ENCODE measurements around the gene FHOD3. TPM values are rescaled to one million over a fixed set of nuclear protein-coding genes. Genes with fewer than 3 reads are reported as not detected.

FHOD3 gene
- total RNA-seq, 1 donor, result not detected

- peaks cover under 1% of the 10 kb centered on the region for H3K9me3 ChIP-seq (ENCODE audit: low read depth, low read length)
- H3K4me1 ChIP-seq (ENCODE audit: insufficient read depth, low read length), result no peaks in the 10 kb centered on the region
- H3K4me3 ChIP-seq (ENCODE audit: low read length), result no peak overlapping the region
- H3K27me3 ChIP-seq (ENCODE audit: insufficient read depth, low read length), result peaks cover 31% of the 10 kb centered on the region
These were observed 14.1 kb upstream of the FHOD3 start for GRCh38 chr18:36283448-36283847.

- Histone ChIP-seq H3K4me1 (ENCODE audit: insufficient read depth, low read length) (no peaks in the 10 kb centered on the region), H3K27me3 (ENCODE audit: insufficient read depth, low read length) (peaks cover 28% of the 10 kb centered on the region), H3K4me3 (ENCODE audit: low read length) (no peak overlapping the region), H3K9me3 (ENCODE audit: low read depth, low read length) (peaks cover 5% of the 10 kb centered on the region)
These were observed 13.2 kb upstream of the FHOD3 start for GRCh38 chr18:36284268-36284667.

- Histone ChIP-seq H3K27me3 (ENCODE audit: insufficient read depth, low read length) (peaks cover 28% of the 10 kb centered on the region), H3K9me3 (ENCODE audit: low read depth, low read length) (peaks cover 5% of the 10 kb centered on the region), H3K4me3 (ENCODE audit: low read length) (no peak overlapping the region), H3K4me1 (ENCODE audit: insufficient read depth, low read length) (no peaks in the 10 kb centered on the region)
These were observed 12.7 kb upstream of the FHOD3 start for GRCh38 chr18:36284671-36285295.

DNA sequence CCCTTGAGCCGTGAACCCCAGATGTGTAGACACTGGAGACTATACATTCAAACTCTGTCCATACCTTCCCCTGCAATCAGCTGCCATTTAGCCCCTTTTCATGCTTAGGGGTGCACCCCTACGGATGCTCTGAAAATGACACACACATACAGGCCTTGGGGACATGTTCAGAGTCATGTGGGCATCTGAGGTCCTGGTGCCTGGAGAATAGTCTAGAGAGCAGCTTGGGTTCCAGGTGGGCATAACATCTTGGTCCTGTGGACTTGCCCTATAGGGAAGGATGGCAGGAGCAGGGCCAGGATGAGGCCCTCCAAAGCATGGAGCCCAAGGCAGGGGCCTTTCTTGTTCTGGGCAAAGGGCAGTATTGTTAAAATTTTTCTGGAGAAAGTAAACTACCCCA lies 9.9 kb upstream of the FHOD3 start:
- peaks cover 5% of the 10 kb centered on the region for H3K9me3 ChIP-seq (ENCODE audit: low read depth, low read length)
- H3K27me3 ChIP-seq (ENCODE audit: insufficient read depth, low read length), result peaks cover 23% of the 10 kb centered on the region
- no peaks in the 10 kb centered on the region for H3K4me1 ChIP-seq (ENCODE audit: insufficient read depth, low read length)
- no peak overlapping the region for H3K4me3 ChIP-seq (ENCODE audit: low read length)

GRCh38 chr18:36288689-36289088 lies 8.8 kb upstream of the FHOD3 start:
- H3K27me3 ChIP-seq (ENCODE audit: insufficient read depth, low read length), result peaks cover 25% of the 10 kb centered on the region
- H3K9me3 ChIP-seq (ENCODE audit: low read depth, low read length), result peaks cover 5% of the 10 kb centered on the region

GRCh38 chr18:36294031-36294430 lies 3.5 kb upstream of the FHOD3 start:
- Histone ChIP-seq H3K4me1 (ENCODE audit: insufficient read depth, low read length) (peaks cover 4% of the 10 kb centered on the region), H3K4me3 (ENCODE audit: low read length) (no peak overlapping the region), H3K27me3 (ENCODE audit: insufficient read depth, low read length) (peaks cover 45% of the 10 kb centered on the region), H3K9me3 (ENCODE audit: low read depth, low read length) (no peaks in the 10 kb centered on the region)

More at GRCh38 chr18:36288689-36289088, 8.8 kb upstream of the FHOD3 start:
- Histone ChIP-seq H3K4me3 (ENCODE audit: low read length) (no peak overlapping the region), H3K4me1 (ENCODE audit: insufficient read depth, low read length) (no peaks in the 10 kb centered on the region)

DNA sequence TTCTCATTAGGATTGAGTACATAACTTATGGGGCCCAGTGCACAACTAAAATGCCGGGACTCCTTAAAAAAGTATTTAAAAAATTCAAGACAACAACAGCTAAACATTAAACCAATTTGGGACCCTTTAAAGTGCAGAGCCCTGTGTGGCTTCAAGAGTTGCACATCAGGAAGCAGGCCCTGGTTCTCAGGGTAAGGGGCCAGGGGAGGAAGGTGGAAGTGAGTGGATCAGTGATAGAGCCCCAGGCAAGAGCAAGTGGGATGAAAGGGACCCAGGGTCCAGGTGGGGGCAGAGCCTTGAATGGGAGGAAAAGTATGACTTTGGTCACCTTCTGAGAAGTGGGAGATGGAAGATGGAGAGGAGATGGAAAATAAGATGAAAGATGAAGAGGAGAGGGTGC lies 2.3 kb upstream of the FHOD3 start:
- Histone ChIP-seq H3K9me3 (ENCODE audit: low read depth, low read length) (no peaks in the 10 kb centered on the region), H3K27me3 (ENCODE audit: insufficient read depth, low read length) (peaks cover 57% of the 10 kb centered on the region)

GRCh38 chr18:36295880-36296301 lies 1.6 kb upstream of the FHOD3 start:
- Histone ChIP-seq H3K4me1 (ENCODE audit: insufficient read depth, low read length) (peaks cover 4% of the 10 kb centered on the region), H3K9me3 (ENCODE audit: low read depth, low read length) (no peaks in the 10 kb centered on the region), H3K4me3 (ENCODE audit: low read length) (no peak overlapping the region), H3K27me3 (ENCODE audit: insufficient read depth, low read length) (peaks cover 63% of the 10 kb centered on the region)

More for the DNA sequence above, 2.3 kb upstream of the FHOD3 start:
- Histone ChIP-seq H3K4me1 (ENCODE audit: insufficient read depth, low read length) (peaks cover 4% of the 10 kb centered on the region), H3K4me3 (ENCODE audit: low read length) (no peak overlapping the region)

GRCh38 chr18:36296650-36297416 lies 680 bp upstream of the FHOD3 start:
- peaks cover 59% of the 10 kb centered on the region for H3K27me3 ChIP-seq (ENCODE audit: insufficient read depth, low read length)

GRCh38 chr18:36298126-36298741 lies 721 bp downstream of the FHOD3 start:
- Histone ChIP-seq H3K4me1 (ENCODE audit: insufficient read depth, low read length) (peaks cover 4% of the 10 kb centered on the region), H3K9me3 (ENCODE audit: low read depth, low read length) (no peaks in the 10 kb centered on the region), H3K4me3 (ENCODE audit: low read length) (no peak overlapping the region), H3K27me3 (ENCODE audit: insufficient read depth, low read length) (peaks cover 54% of the 10 kb centered on the region)

More at GRCh38 chr18:36296650-36297416, 680 bp upstream of the FHOD3 start:
- Histone ChIP-seq H3K9me3 (ENCODE audit: low read depth, low read length) (no peaks in the 10 kb centered on the region), H3K4me3 (ENCODE audit: low read length) (no peak overlapping the region), H3K4me1 (ENCODE audit: insufficient read depth, low read length) (peaks cover 4% of the 10 kb centered on the region)

DNA sequence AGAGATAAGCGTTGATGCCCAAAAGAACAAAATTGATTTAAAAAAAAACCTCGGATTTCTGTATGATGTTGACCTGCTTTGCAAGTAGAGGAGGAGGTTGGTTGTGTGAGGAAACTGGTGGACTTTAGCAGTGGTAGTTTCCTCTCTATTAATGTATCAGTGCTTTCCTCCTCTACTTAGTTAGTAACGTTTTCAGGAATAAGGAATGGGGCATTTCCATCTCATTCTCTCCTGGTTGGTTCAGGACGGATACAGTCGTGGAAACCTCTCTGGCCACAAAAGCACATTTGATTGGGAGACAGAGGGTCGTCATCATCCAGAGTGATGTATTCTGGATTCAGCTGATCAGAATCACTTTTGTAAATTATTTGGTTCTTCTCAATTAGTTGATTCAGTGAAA lies 1.5 kb downstream of the FHOD3 start:
- Histone ChIP-seq H3K4me1 (ENCODE audit: insufficient read depth, low read length) (peaks cover 4% of the 10 kb centered on the region), H3K4me3 (ENCODE audit: low read length) (no peak overlapping the region), H3K9me3 (ENCODE audit: low read depth, low read length) (no peaks in the 10 kb centered on the region), H3K27me3 (ENCODE audit: insufficient read depth, low read length) (peaks cover 56% of the 10 kb centered on the region)

DNA sequence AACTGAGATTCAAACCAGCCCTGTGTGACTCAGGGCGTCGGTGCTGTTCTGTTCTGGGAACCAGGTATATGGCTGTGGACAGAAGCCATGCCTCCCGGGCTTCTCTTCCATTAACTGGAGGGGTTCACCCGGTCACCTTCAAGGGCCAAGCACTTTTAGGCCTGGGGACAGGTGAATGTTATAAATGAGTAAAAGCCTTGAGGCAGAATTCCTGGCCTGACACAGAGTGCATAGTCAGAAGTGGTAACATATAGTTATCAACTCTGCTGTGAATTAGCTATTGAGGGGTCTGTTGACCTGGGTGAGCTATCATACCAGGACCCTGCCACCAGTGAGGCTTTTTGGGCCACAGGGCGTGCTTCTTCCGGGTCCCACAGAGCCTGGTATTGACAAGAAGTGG lies 2.7 kb downstream of the FHOD3 start:
- Histone ChIP-seq H3K27me3 (ENCODE audit: insufficient read depth, low read length) (peaks cover 55% of the 10 kb centered on the region), H3K4me1 (ENCODE audit: insufficient read depth, low read length) (peaks cover 4% of the 10 kb centered on the region)

DNA sequence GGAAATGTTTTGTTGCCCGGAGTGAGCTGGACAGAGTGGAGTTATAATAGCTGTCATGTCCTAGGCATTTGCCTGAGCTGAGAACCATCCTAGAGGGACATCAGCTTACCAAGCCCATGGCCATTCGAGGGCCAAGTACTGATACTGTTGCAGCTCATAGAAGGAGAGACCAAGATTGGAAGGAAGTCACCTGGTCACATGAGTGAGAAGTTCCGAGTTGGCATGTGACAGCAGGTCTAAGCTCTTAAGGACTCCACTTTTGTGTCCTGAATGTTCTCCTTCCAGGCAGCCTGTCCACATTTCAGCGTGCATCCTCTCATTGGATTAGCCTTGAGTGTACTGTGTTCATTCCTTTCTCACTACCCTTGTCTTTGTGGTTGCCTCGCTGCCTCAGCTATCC lies 4.4 kb downstream of the FHOD3 start:
- Histone ChIP-seq H3K4me3 (ENCODE audit: low read length) (no peak overlapping the region), H3K9me3 (ENCODE audit: low read depth, low read length) (no peaks in the 10 kb centered on the region), H3K4me1 (ENCODE audit: insufficient read depth, low read length) (peaks cover 4% of the 10 kb centered on the region), H3K27me3 (ENCODE audit: insufficient read depth, low read length) (peaks cover 47% of the 10 kb centered on the region)

More for the DNA sequence above, 2.7 kb downstream of the FHOD3 start:
- Histone ChIP-seq H3K4me3 (ENCODE audit: low read length) (no peak overlapping the region), H3K9me3 (ENCODE audit: low read depth, low read length) (no peaks in the 10 kb centered on the region)

DNA sequence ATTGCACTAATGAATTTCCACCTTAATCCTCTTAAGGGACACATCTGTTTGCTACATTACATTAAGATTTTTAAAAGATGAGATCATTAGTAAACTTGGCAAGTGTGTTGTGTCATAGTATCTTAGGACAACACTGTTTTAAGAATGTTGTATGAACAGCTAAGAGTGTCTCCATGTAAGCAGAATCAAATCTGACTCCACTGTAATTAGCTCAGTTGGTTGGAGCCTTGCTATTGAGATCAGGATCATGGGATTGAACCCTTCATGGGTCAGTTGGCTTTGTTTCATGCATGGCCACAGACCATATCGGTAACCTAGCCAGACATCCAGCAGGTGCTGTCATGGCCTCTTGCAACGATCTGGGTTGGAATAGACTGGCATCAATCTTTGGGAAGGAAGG lies 5.2 kb downstream of the FHOD3 start:
- Histone ChIP-seq H3K27me3 (ENCODE audit: insufficient read depth, low read length) (peaks cover 47% of the 10 kb centered on the region), H3K4me3 (ENCODE audit: low read length) (no peak overlapping the region), H3K4me1 (ENCODE audit: insufficient read depth, low read length) (peaks cover 4% of the 10 kb centered on the region), H3K9me3 (ENCODE audit: low read depth, low read length) (no peaks in the 10 kb centered on the region)

GRCh38 chr18:36303211-36303844 lies 5.8 kb downstream of the FHOD3 start:
- Histone ChIP-seq H3K4me3 (ENCODE audit: low read length) (no peak overlapping the region), H3K9me3 (ENCODE audit: low read depth, low read length) (no peaks in the 10 kb centered on the region), H3K27me3 (ENCODE audit: insufficient read depth, low read length) (peaks cover 47% of the 10 kb centered on the region), H3K4me1 (ENCODE audit: insufficient read depth, low read length) (no peaks in the 10 kb centered on the region)

All from mononuclear cell (primary cell).